ENCODE data around the gene CTNNA3.
"Not testable (repeated sequence)": the region's sequence is repeated elsewhere in the genome, so short reads cannot be mapped to it uniquely, and the experiment has no call there.

The CTNNA3 gene

DNA sequence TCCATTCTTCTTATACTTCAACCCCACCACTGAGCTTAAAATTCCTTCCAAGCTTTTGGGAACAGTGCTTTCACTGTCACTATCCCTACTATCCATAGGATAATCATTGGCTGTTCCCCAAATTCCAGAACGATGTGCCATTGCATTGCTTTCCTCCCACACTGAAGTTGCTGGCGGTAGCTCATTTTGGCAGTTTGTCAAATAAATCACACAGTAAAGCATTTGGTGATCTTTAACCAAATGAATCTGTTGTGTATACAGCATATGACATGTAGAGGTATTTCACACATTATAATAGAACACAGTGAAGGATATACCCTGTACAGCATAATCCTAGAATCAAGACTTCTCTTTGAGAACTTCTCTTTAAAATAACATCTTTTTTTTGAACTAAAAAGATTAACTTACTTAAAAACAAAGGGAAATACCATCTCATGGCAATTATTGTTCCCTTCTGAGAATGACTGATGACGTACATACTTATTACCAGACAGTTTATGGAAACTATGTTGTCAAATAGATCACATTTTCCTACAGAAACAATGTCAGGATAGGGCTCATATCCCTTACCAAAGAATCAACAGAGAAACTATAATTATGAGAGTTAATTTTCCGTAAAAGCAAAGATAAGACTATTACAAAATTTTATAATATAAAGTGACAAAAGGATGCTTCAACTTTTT, 93.6 kb downstream of the CTNNA3 start:
- DNase-seq (ENCODE audit: low spot score), result no peak

DNA sequence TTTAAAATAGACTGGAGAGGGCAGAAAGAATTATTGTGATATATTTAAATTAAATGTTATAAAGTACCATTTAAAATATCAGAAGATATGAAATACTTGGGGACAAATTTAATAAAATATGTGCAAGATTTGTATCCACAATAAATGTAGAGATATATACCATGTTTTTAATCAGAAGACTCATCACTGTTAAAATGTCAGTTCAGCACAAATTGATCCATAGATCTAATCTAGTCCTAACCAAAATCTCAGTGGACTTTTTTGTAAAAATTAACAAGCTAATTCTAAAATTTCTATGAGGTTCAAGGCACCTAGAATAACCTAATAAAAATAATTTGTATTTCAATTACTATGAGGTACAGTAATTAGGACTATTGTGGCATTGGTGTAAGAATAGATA, 96.4 kb downstream of the CTNNA3 start:
- DNase-seq (ENCODE audit: low spot score), result no peak

DNA sequence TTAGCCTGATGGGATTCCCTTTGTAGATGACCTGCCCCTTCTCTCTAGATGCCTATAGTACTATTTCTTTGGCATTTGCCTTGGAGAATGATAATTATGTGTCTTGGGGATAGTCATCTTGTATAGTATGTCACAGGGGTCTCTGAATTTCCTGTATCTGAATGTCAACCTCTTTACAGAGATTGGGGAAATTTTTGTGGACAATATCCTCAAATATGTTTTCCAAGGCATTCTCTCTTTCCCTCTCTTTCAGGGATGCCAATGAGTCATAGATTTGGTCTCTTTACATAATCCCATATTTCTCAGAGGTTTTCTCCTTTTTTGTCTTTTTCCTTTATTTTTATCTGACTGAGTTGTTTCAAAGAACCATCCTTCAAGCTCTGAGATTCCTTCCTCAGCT, 99.4 kb downstream of the CTNNA3 start:
- DNase-seq (ENCODE audit: low spot score), result no peak

DNA sequence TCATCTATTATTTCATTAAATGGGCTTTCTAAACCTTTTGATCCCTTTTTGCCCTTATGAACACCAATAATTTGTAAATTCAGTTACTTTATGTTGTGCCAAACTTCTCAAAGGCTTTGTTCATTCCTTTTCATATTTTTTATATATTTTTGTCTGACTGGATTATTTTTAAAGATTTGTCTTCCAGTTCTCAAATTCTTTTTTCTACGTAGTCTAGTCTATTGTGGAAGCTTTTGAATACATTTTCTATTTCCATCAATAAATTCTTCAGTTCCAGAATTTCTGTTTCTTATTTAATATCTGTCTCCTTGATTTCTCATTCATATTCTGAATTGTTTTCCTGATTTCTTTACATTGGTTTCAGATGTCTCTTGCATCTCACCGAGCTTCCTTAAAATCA, 108.2 kb downstream of the CTNNA3 start:
- DNase-seq (ENCODE audit: low spot score), result no peak

DNA sequence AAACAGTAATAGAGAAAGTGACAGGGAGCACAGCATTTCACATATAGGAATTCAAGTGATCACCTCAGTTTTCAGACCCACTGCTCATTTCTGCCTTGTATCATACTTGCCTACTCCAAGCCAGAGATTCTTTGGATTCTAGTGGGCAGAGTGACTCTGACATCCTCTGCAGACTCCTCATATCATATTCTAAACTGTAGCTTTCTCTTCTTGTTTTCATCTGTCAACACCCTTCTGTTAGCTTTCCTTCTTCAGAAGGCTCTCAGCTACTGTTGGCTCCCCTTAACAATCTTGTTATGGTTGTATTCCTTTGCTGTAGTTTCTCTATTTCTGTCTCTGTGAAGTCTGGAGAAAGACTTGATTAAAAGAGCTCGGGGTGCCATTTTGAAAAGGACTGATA, 120.5 kb downstream of the CTNNA3 start:
- DNase-seq (ENCODE audit: low spot score), result no peak

- no peak for DNase-seq (ENCODE audit: low spot score)
These were observed 122.5 kb downstream of the CTNNA3 start for GRCh38 chr10:67573484-67573883.

GRCh38 chr10:67571503-67571902, 124.5 kb downstream of the CTNNA3 start:
- DNase-seq (ENCODE audit: low spot score), result no peak

DNA sequence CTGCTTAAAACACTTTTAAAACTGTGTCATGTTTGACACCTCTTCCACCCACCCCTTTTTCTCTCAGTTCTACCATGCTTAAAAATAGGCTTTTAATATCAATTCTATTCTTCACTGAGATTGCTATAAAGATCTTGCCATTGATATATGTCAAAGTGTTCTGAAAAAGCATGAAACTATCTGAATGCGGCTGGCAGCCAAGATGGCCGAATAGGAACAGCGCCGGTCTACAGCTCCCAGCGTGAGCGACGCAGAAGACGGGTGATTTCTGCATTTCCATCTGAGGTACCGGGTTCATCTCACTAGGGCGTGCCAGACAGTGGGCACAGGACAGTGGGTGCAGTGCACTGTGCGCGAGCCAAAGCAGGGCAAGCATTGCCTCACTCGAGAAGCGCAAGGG, 137.7 kb downstream of the CTNNA3 start:
- DNase-seq (ENCODE audit: low spot score), result not testable (repeated sequence)

- DNase-seq (ENCODE audit: low spot score), result no peak
These were observed 142.7 kb downstream of the CTNNA3 start for GRCh38 chr10:67553254-67553653.

- no peak for DNase-seq (ENCODE audit: low spot score)
These were observed 145.1 kb downstream of the CTNNA3 start for GRCh38 chr10:67550838-67551402.

- DNase-seq (ENCODE audit: low spot score), result no peak
These were observed 145.9 kb downstream of the CTNNA3 start for GRCh38 chr10:67550046-67550445.

- DNase-seq (ENCODE audit: low spot score), result no peak
These were observed 146.6 kb downstream of the CTNNA3 start for GRCh38 chr10:67549390-67549789.

DNA sequence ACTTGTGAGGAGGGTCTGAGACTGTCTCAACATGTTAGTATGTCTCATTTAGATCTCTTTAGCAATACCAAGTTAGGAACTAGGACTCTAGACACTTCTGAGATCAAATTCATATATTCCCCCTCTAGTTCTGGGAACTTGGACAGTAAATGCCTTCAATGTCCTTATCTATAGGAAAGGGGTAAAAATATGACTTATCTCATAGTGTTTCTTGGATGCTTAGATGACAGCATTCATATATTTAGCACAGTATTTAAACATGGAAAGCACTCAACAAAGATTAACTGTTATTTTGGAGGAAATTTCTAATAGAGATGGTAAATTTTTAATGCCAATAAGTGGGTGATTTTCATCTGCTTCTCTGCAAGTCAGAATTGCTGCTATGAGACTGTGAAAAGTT, 154.6 kb downstream of the CTNNA3 start:
- DNase-seq (ENCODE audit: low spot score), result no peak

DNA sequence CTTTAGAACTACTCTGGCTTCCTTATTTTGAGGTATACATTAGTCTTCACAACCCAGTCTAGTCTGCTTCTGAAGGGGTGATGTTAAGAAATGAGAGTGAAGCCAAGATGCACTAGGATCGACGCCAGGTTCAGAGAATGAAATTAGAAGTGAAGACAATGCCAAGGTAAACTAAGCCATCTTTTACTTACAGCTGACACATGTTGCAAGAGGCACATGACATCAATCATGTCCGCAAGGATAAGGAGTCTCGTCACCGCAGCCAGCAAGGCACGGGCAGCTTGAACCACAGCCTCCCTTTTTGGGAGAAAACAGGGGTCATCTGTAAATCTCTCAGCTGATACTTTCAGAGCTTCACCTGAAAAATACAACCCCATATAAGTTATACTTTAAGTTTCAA, 156.7 kb downstream of the CTNNA3 start:
- DNase-seq (ENCODE audit: low spot score), result no peak

DNA sequence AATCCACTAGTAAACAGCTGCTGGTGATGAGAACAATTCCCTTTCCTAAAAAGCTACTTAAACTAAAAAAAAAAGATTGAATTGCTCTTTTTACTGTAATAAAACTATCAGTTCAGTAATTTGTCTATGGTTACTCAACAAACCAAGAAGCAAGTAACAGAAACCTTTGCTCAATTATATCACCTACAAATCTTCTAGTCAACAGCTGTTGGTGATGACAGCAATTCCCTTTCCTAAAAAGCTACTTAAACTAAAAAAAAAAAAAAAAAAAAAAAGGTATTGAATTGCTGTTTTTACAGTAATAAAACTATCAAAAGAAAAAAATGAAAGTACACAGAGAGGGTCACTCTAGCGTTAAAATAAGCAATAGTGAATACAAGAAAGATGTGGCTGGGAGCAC, 158.1 kb downstream of the CTNNA3 start:
- no peak for DNase-seq (ENCODE audit: low spot score)

DNA sequence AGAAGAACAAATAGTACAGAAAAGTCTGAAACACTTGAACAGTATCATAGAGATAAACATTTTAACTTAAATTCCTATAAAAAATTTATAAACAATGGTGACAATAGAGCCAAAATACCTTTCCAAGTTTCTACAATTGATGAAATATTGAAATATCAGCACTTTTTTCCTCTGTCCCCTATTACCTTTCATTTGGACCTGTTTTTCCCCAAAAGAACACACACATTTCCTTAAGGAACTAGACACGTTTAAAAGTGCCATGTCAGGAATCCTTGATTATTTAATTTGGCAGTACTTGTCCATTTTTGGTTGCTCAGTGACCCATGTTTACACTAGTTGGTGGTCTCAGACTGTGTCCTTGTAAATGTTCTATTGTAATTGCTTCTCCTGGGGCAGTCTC, 162.6 kb downstream of the CTNNA3 start:
- no peak for DNase-seq (ENCODE audit: low spot score)

DNA sequence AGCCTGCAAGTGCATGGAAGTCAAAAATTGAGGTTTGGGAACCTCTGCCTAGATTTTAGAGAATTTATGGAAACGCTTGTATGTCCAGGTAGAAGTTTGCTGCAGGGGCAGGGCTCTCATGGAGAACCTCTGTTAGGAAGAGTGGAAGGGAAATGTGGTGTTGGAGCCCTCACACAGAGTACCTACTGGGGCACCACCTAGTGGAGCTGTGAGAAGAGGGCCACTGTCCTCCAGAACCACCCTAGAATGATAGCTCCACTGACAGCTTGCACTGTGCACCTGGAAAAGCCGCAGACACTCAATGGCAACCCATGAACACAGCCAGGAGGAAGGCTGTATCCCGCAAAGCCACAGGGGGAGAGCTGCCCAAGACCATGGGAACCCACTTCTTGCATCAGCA, 165.0 kb downstream of the CTNNA3 start:
- DNase-seq (ENCODE audit: low spot score), result not testable (repeated sequence)

DNA sequence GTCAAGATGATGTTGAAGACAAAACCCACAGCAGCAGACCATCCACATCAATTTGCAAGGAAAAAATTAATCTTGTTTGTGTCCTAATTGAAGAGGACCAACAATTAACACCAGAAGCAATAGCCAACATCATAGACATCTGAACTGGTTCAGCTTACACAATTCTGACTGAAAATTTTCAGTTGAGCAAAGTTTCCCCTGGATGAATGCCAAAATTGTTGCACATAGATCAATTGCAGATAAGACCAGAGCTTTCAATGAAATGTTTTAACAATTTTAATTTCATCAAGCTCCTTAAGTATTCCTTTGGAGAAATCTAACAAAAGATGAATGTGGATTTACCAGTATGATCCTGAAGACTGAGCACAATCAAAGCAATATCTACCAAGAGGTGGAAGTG, 168.6 kb downstream of the CTNNA3 start:
- no peak for DNase-seq (ENCODE audit: low spot score)

- no peak for DNase-seq (ENCODE audit: low spot score)
These were observed 174.4 kb downstream of the CTNNA3 start for GRCh38 chr10:67521546-67521945.

GRCh38 chr10:67520924-67521520, 175.0 kb downstream of the CTNNA3 start:
- DNase-seq (ENCODE audit: low spot score), result peak; percentile 64

DNA sequence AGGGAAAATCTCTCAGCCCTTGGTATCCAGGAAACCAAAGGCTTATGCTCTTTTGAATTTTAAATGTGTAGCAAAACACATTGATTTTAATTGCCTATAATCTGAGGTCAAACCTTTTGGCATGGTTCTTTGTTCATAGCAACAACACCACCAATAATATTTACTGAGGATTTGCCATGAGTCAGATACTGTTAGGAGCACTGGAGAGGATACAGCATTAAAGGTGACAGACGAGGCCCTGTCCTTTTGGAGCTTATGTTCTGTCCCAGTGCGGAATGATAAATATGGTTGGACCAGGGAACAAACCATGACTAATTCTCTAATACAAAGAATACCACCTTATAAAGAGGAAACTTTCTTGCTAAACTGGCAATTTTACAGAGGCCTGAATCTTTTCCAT, 176.6 kb downstream of the CTNNA3 start:
- DNase-seq (ENCODE audit: low spot score), result no peak

- no peak for DNase-seq (ENCODE audit: low spot score)
These were observed 177.2 kb downstream of the CTNNA3 start for GRCh38 chr10:67518756-67519155.

- no peak for DNase-seq (ENCODE audit: low spot score)
These were observed 178.0 kb downstream of the CTNNA3 start for GRCh38 chr10:67518043-67518442.

DNA sequence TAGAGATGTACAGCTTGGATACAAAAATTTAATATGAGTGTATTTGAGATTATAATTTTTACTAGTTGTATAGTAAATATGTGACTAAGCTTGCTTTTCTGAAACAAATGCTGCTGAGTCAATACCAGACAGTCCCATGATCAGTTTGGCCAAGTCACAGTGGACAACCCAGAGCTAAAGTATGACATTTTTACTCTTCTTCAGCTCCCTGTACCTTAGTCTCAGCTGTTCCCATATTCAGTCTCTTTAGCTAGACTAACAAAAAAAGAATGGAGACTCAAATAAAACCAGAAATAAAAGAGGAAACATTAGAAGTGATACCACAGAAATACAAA, 189.3 kb downstream of the CTNNA3 start:
- DNase-seq (ENCODE audit: low spot score), result no peak
